ENCODE results near the gene GMDS. TPM values are rescaled to one million over a fixed set of nuclear protein-coding genes. Genes with fewer than 3 reads are reported as not detected.

Gene GMDS
- total RNA-seq, 1 donor from 2014 or later, result 30.2 TPM

DNA sequence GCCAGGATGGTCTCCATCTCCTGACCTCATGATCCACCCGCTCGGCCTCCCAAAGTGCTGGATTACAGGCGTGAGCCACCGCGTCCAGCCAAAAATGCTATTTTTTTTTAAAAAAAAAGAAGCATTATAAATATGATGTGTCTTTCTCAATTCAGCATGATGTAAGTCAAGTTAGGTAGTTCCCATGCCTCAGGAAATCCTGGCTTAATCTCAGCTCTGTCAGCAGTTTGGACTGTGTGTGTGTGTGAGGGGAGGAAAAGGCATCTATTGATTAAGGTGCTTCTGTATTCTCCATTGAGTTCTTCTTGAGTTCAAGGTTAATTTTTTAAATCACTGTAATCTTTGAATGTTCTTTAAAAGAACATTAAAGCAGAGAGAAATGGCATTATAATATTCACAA lies 51.5 kb downstream of the GMDS start:
- TF ChIP-seq POLR2AphosphoS5 (IDR thresholded peaks at IDR 0.05; ENCODE audit: insufficient read depth in 1 of 2, low read depth in 1 of 2) (no peak), POLR2A (IDR thresholded peaks at IDR 0.05) (no peak)
- TF ChIP-seq, protein P1, sequence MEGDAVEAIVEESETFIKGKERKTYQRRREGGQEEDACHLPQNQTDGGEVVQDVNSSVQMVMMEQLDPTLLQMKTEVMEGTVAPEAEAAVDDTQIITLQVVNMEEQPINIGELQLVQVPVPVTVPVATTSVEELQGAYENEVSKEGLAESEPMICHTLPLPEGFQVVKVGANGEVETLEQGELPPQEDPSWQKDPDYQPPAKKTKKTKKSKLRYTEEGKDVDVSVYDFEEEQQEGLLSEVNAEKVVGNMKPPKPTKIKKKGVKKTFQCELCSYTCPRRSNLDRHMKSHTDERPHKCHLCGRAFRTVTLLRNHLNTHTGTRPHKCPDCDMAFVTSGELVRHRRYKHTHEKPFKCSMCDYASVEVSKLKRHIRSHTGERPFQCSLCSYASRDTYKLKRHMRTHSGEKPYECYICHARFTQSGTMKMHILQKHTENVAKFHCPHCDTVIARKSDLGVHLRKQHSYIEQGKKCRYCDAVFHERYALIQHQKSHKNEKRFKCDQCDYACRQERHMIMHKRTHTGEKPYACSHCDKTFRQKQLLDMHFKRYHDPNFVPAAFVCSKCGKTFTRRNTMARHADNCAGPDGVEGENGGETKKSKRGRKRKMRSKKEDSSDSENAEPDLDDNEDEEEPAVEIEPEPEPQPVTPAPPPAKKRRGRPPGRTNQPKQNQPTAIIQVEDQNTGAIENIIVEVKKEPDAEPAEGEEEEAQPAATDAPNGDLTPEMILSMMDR (IDR thresholded peaks at IDR 0.05), result no peak
- no peaks in the 10 kb centered on the region for H3K9me3 ChIP-seq
- H3K36me3 ChIP-seq, result no peaks in the 10 kb centered on the region
- no peak overlapping the region for H3K27ac ChIP-seq
- DNase-seq (ENCODE audit: extremely low spot score in 2 of 2), result no peak
- peaks cover 13% of the 10 kb centered on the region for H3K4me1 ChIP-seq
- intact Hi-C loops (cut with DNase I), result loop anchor here (10.0 kb wide), 1 partner anchor 589 kb away; the partner anchor contains the start of gene FOXC1
- H3K27me3 ChIP-seq, result no peaks in the 10 kb centered on the region
- H3K4me3 ChIP-seq, result no peak overlapping the region

DNA sequence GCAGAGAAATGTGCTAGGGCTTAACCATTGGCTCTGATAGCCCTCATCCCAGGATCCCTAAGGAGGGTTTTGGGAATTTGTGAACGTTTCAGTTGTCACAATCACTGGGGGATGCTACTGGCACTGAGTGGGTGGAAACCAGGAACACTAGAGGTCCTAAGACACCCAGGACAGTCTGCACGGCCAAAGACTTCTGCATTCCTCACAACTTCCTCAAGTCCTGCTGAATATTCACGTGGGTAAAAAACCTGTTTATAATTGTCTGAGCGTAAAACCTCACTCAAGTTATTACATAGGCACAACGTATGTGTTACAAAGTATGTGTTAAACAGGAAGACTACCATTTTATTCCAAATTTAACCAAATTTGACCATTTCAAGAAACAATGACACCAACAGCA lies 52.4 kb downstream of the GMDS start:
- intact Hi-C loops (cut with DNase I), result loop anchor here (10.0 kb wide), 1 partner anchor 588 kb away; the partner anchor contains the start of gene FOXC1
- peaks cover 13% of the 10 kb centered on the region for H3K4me1 ChIP-seq
- no peaks in the 10 kb centered on the region for H3K9me3 ChIP-seq
- TF ChIP-seq, protein P1 (IDR thresholded peaks at IDR 0.05), result no peak
- TF ChIP-seq POLR2AphosphoS5 (IDR thresholded peaks at IDR 0.05; ENCODE audit: insufficient read depth in 1 of 2, low read depth in 1 of 2), result no peak
- TF ChIP-seq POLR2A (IDR thresholded peaks at IDR 0.05), result no peak
- H3K27me3 ChIP-seq, result no peaks in the 10 kb centered on the region
- H3K4me3 ChIP-seq, result no peak overlapping the region
- DNase-seq (ENCODE audit: extremely low spot score in 2 of 2), result no peak
- no peaks in the 10 kb centered on the region for H3K36me3 ChIP-seq
- H3K27ac ChIP-seq, result no peak overlapping the region

DNA sequence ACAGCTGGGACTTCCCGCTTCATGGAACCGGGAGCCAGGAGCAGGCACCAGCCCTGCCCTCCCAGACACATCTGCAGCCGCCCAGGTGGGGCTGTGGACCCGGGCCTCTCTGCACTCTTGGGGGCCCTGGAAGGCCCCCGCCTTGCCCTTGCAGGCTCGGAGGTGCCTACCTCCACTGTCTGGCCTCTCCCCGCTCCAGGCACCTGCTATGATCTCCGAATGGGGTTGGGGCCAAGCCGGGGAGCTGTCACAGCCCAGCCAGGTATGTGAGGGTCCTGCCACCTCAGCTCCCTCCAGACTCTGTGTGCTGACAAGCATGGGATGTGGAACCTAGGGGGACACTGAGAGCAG lies 54.0 kb downstream of the GMDS start:
- intact Hi-C loops (cut with DNase I), result loop anchor here (10.0 kb wide), 1 partner anchor 587 kb away; the partner anchor contains the start of gene FOXC1

DNA sequence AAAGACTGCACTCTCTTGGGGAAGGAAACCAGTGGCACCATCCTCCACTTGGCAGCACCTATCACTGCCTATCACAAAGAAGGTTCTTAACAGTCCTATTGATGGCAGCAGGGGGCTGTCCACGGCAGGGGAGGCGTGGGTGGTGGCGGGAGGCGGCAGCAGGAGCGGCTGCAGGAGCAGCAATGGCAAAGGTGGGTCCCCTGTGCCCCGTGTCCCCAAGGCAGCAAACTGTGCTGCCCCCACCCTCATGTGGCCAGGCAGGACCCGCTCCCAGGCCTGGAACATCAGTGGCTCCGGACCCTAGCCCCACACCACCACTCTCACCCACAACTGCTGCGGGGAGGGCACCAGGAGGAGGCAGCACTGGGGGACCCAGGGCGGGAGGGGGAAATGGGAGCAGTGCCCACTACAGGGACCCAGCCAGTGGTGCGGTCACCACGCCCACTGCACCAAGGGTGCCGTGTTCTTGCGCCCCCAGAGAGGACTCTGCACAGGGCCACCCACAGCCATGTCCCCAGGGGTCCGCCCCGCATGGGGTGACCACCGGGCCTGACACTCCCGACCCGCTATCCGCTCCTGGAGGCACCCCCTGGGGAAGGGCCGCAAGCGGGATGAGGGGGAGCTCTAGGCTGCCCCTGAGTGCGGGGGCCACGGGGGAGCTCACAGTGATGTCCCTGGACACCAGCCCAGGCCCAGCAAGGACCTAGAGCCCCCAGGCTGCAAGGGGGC lies 54.6 kb downstream of the GMDS start:
- no peaks in the 10 kb centered on the region for H3K4me1 ChIP-seq
- no peaks in the 10 kb centered on the region for H3K27me3 ChIP-seq
- no peak overlapping the region for H3K4me3 ChIP-seq
- no peak overlapping the region for H3K27ac ChIP-seq
- TF ChIP-seq, protein P1 (IDR thresholded peaks at IDR 0.05), result no peak
- TF ChIP-seq POLR2AphosphoS5 (IDR thresholded peaks at IDR 0.05; ENCODE audit: insufficient read depth in 1 of 2, low read depth in 1 of 2), result no peak
- no peak for TF ChIP-seq POLR2A (IDR thresholded peaks at IDR 0.05)
- intact Hi-C loops (cut with DNase I), result loop anchor here (10.0 kb wide), 1 partner anchor 586 kb away; the partner anchor contains the start of gene FOXC1
- DNase-seq (ENCODE audit: extremely low spot score in 2 of 2), result no peak
- H3K36me3 ChIP-seq, result no peaks in the 10 kb centered on the region
- no peaks in the 10 kb centered on the region for H3K9me3 ChIP-seq

More for the DNA sequence above, 54.0 kb downstream of the GMDS start:
- H3K27me3 ChIP-seq, result no peaks in the 10 kb centered on the region
- H3K4me3 ChIP-seq, result no peak overlapping the region
- DNase-seq (ENCODE audit: extremely low spot score in 2 of 2), result no peak
- no peaks in the 10 kb centered on the region for H3K9me3 ChIP-seq
- H3K4me1 ChIP-seq, result no peaks in the 10 kb centered on the region
- TF ChIP-seq, protein P1 (IDR thresholded peaks at IDR 0.05), result no peak
- TF ChIP-seq POLR2AphosphoS5 (IDR thresholded peaks at IDR 0.05; ENCODE audit: insufficient read depth in 1 of 2, low read depth in 1 of 2) (no peak), POLR2A (IDR thresholded peaks at IDR 0.05) (no peak)
- no peak overlapping the region for H3K27ac ChIP-seq
- no peaks in the 10 kb centered on the region for H3K36me3 ChIP-seq

DNA sequence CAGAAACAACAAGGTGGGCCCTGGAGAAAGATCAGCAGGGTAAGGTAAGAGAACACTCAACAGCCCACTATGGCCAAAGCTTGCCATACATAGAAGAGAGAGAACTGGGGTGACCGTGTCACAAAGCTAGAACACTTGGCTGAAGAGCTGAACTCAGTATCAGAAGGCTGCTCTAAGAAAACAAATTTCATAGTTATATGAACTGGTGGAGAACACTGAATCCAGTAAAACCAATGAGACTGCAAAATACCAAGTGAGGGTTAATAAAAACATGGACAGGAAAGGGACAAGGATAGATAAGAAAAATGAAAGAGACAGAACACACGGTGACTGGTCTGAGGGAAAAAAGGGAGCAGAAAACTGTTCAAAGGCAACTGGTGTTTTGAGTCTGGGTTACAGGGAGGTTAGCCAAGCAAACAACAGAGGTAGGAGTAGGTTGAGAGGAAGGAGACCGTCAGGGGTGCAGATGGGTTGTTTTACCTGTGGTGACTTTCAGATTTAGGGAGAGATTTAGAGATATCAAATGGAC lies 56.5 kb downstream of the GMDS start:
- Histone ChIP-seq H3K4me3 (no peak overlapping the region), H3K27ac (no peak overlapping the region), H3K36me3 (no peaks in the 10 kb centered on the region), H3K27me3 (no peaks in the 10 kb centered on the region), H3K9me3 (no peaks in the 10 kb centered on the region), H3K4me1 (no peaks in the 10 kb centered on the region)
- intact Hi-C loops (cut with DNase I), result no loop called here
- DNase-seq (ENCODE audit: extremely low spot score in 2 of 2), result no peak
- TF ChIP-seq POLR2A (IDR thresholded peaks at IDR 0.05), result no peak

Measured in vagina (tissue), 2 donors.